Measurements from ENCODE around the gene LRFN3.

LRFN3 gene

GRCh38 chr19:35919306-35919705, 16.9 kb upstream of the LRFN3 start:
- no peak overlapping the region for H3K4me3 ChIP-seq (ENCODE audit: low read depth, low read length)
- TF ChIP-seq, protein P1, sequence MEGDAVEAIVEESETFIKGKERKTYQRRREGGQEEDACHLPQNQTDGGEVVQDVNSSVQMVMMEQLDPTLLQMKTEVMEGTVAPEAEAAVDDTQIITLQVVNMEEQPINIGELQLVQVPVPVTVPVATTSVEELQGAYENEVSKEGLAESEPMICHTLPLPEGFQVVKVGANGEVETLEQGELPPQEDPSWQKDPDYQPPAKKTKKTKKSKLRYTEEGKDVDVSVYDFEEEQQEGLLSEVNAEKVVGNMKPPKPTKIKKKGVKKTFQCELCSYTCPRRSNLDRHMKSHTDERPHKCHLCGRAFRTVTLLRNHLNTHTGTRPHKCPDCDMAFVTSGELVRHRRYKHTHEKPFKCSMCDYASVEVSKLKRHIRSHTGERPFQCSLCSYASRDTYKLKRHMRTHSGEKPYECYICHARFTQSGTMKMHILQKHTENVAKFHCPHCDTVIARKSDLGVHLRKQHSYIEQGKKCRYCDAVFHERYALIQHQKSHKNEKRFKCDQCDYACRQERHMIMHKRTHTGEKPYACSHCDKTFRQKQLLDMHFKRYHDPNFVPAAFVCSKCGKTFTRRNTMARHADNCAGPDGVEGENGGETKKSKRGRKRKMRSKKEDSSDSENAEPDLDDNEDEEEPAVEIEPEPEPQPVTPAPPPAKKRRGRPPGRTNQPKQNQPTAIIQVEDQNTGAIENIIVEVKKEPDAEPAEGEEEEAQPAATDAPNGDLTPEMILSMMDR (IDR thresholded peaks at IDR 0.05; ENCODE audit: low read depth, low read length) = no peak

- no peak overlapping the region for H3K4me3 ChIP-seq (ENCODE audit: low read depth, low read length)
- TF ChIP-seq, protein P1 (IDR thresholded peaks at IDR 0.05; ENCODE audit: low read depth, low read length) = no peak
These were observed 15.2 kb upstream of the LRFN3 start for GRCh38 chr19:35921012-35921411.

GRCh38 chr19:35925501-35925900, 10.7 kb upstream of the LRFN3 start:
- no peak overlapping the region for H3K4me3 ChIP-seq (ENCODE audit: low read depth, low read length)
- TF ChIP-seq, protein P1 (IDR thresholded peaks at IDR 0.05; ENCODE audit: low read depth, low read length) = no peak

- TF ChIP-seq, protein P1 (IDR thresholded peaks at IDR 0.05; ENCODE audit: low read depth, low read length) = no peak
- no peak overlapping the region for H3K4me3 ChIP-seq (ENCODE audit: low read depth, low read length)
These were observed 7.7 kb upstream of the LRFN3 start for GRCh38 chr19:35928507-35928906.

DNA sequence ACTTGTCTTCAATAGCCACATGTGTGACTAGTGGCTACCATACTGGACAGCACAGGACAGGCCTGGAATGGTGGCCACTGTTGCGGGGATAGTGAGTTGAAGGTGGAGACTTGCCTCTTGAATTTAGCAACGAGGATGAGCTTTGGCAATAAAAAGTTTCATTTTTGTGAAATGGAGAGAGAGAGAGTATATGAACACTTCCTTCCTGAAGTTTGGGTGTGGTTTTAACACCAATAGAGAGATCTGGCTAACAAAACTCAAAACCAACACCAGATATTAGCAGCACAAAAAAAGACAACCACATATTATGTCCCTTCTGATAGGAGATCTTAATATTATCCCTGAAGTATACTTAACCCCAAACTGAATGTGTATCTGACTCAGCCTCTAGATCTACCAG, 6.3 kb upstream of the LRFN3 start:
- H3K4me3 ChIP-seq (ENCODE audit: low read depth, low read length) = no peak overlapping the region
- TF ChIP-seq, protein P1 (IDR thresholded peaks at IDR 0.05; ENCODE audit: low read depth, low read length) = no peak

DNA sequence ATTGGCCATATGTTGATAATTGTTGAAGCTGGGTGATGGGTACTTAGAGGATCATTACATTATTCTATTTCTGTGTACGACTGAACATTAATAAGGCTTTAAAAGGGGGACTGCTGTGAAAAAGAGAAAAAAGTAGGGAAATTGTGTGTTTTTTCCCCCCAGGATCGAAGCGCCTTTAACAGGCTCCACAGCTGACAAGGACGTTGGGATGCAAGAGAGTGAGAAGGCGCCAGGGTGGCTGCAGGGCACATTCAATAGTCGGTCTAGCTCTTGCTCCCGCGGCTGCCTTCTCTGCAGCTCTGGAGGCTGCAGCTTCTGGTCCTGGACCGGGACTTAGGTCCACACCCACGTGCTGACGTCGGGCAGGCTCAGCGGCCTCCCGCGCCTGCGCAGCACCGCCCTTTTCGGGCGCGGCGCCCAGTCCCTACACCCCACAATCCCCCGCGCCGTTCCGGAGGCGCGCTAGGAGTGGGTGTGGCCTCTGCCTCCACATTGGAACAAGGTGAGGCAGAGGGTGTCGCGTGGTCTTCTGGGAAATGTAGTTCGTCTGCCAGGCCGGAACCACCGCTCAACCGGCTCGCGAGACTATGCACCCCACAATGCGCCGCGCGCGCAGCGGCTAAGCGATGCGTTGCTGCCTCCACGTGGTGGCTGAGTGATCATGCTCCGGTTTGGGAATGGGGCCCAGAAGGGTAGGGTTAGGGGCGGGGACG, 4.9 kb upstream of the LRFN3 start:
- TF ChIP-seq, protein P1 (IDR thresholded peaks at IDR 0.05; ENCODE audit: low read depth, low read length) = peak; percentile 86
- peak overlapping the region; percentile 47 for H3K4me3 ChIP-seq (ENCODE audit: low read depth, low read length)

- TF ChIP-seq, protein P1 (IDR thresholded peaks at IDR 0.05; ENCODE audit: low read depth, low read length) = no peak
- H3K4me3 ChIP-seq (ENCODE audit: low read depth, low read length) = no peak overlapping the region
These were observed 4.3 kb upstream of the LRFN3 start for GRCh38 chr19:35931874-35932202.
